Activated naive CD8-positive, alpha-beta T cell treated with anti-CD3 and anti-CD28 coated beads for 36 hours (primary cell): ENCODE data around the gene CDCA5. TPM values are rescaled to one million over a fixed set of nuclear protein-coding genes. Genes with fewer than 3 reads are reported as not detected.

Experiments used
- DNase-seq: peaks from one replicate; pipeline ENCODE4 v3.0.0; 2021
- H3K27ac Mint-ChIP-seq: one replicate; pipeline ENCODE4 v1.8.0; 2022; ENCODE audit warnings: mild to moderate bottlenecking, moderate library complexity, mixed read lengths
- H3K27me3 Mint-ChIP-seq: one replicate; pipeline ENCODE4 v1.8.0; 2022; ENCODE audit warnings: mild to moderate bottlenecking, mixed read lengths
- H3K36me3 Mint-ChIP-seq: one replicate; pipeline ENCODE4 v1.8.0; 2021; ENCODE audit warnings: mild to moderate bottlenecking, mixed read lengths
- H3K4me1 Mint-ChIP-seq: one replicate; pipeline ENCODE4 v1.8.0; 2021; ENCODE audit warnings: mixed read lengths
- H3K4me3 Mint-ChIP-seq: one replicate; pipeline ENCODE4 v1.8.0; 2022; ENCODE audit warnings: mild to moderate bottlenecking, moderate library complexity, mixed read lengths
- H3K9me3 Mint-ChIP-seq: one replicate; pipeline ENCODE4 v1.8.0; 2022; ENCODE audit warnings: mixed read lengths
- total RNA-seq, 2 experiments: library from RNA; stranded (reverse); gene quantifications; one replicate each; pipeline ENCODE4 v1.2.3, GENCODE V29; 2021

The CDCA5 gene
- total RNA-seq, 2 experiments from 2014 or later = 130 to 134 TPM

DNA sequence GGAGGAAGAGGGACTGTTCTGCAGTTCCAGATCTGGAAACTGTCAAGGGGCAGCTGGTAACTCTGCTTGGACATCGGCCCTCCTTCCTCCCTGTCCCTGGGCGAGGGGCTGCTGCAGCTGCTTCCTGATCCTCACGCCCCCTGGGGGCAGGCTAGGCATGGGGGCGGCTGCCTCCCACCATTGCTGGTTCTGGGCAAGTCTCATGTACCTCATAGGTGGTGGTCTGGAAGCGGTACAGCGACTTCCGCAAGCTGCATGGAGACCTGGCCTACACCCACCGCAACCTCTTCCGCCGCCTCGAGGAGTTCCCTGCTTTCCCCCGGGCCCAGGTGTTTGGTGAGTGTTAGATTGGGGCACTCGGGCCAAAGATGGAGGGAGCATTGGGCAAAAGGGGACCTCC lies 51.6 kb downstream of the CDCA5 start:
- Mint-ChIP-seq H3K27ac (no peak overlapping the region), H3K9me3 (no peaks in the 10 kb centered on the region), H3K27me3 (no peaks in the 10 kb centered on the region), H3K4me1 (peaks cover 12% of the 10 kb centered on the region), H3K36me3 (peaks cover 1% of the 10 kb centered on the region), H3K4me3 (no peak overlapping the region)
- no peak for DNase-seq

Other genes starting within 250 kb of the CDCA5 start
- under 1 TPM; 0.46 to 0.54 TPM for gene CDC42BPG, start 239.4 kb downstream of the CDCA5 start, total RNA-seq
- 100 to 1,000 TPM; 103 to 112 TPM for gene EHD1, start 205.4 kb downstream of the CDCA5 start, total RNA-seq
- 10 to 100 TPM; 17.3 to 18.0 TPM for gene ATG2A, start 166.8 kb downstream of the CDCA5 start, total RNA-seq
- 10 to 100 TPM; 11.3 to 11.4 TPM for gene PPP2R5B, start 159.4 kb downstream of the CDCA5 start, total RNA-seq
- not detected for gene GPHA2, start 148.1 kb downstream of the CDCA5 start, total RNA-seq
- gene MAJIN, start 111.9 kb downstream of the CDCA5 start, total RNA-seq = under 1 TPM in 1 of 2 experiments, not detected in 1; 0.14 TPM
- under 1 TPM in 1 of 2 experiments, not detected in 1; 0.08 TPM for gene BATF2, start 87.1 kb downstream of the CDCA5 start, total RNA-seq
- gene ARL2, start 69.9 kb downstream of the CDCA5 start, total RNA-seq = 100 to 1,000 TPM; 114 TPM
- 1 to 10 TPM; 7.3 to 9.0 TPM for gene SNX15, start 56.6 kb downstream of the CDCA5 start, total RNA-seq
- gene SAC3D1, start 42.8 kb downstream of the CDCA5 start, total RNA-seq = 10 to 100 TPM; 16.2 to 17.3 TPM
- gene NAALADL1, start 25.5 kb downstream of the CDCA5 start, total RNA-seq = 10 to 100 TPM in 1 of 2 experiments, 1 to 10 TPM in 1; 9.8 to 10.3 TPM
- gene ZFPL1, start 182 bp upstream of the CDCA5 start, total RNA-seq = 10 to 100 TPM; 25.2 to 27.4 TPM
- gene VPS51, start 12.2 kb upstream of the CDCA5 start, total RNA-seq = 100 to 1,000 TPM in 1 of 2 experiments, 10 to 100 TPM in 1; 88.0 to 108 TPM
- 10 to 100 TPM; 12.3 to 14.7 TPM for gene TM7SF2, start 27.8 kb upstream of the CDCA5 start, total RNA-seq
- 10 to 100 TPM; 14.9 to 15.1 TPM for gene ZNHIT2, start 33.7 kb upstream of the CDCA5 start, total RNA-seq
- gene FAU, start 38.1 kb upstream of the CDCA5 start, total RNA-seq = 1,000 to 10,000 TPM; 1,087 to 1,097 TPM
- gene MRPL49, start 38.3 kb upstream of the CDCA5 start, total RNA-seq = 100 to 1,000 TPM in 1 of 2 experiments, 10 to 100 TPM in 1; 99.9 to 100 TPM
- 10 to 100 TPM; 27.5 to 29.3 TPM for gene SYVN1, start 50.5 kb upstream of the CDCA5 start, total RNA-seq
- not detected for gene SPDYC, start 86.2 kb upstream of the CDCA5 start, total RNA-seq
- 10 to 100 TPM; 57.9 to 66.7 TPM for gene CAPN1, start 97.9 kb upstream of the CDCA5 start, total RNA-seq
- gene POLA2, start 177.9 kb upstream of the CDCA5 start, total RNA-seq = 10 to 100 TPM; 73.8 to 74.5 TPM
- gene CDC42EP2, start 230.8 kb upstream of the CDCA5 start, total RNA-seq = under 1 TPM; 0.18 to 0.54 TPM
- gene DPF2, start 249.8 kb upstream of the CDCA5 start, total RNA-seq = 10 to 100 TPM; 50.5 to 54.9 TPM